ENCODE results near the gene MUC6. TPM values are rescaled to one million over a fixed set of nuclear protein-coding genes. Genes with fewer than 3 reads are reported as not detected.
A peak's percentile ranks its signal among the peaks of the same experiment; 100 is the strongest.

Gene MUC6
- total RNA-seq, 5 donors from 2014 or later (not counting 1 experiment from before 2014, with no cell fraction given): 0.09 to 0.30 (median 0.23) TPM; not detected in 2

DNA sequence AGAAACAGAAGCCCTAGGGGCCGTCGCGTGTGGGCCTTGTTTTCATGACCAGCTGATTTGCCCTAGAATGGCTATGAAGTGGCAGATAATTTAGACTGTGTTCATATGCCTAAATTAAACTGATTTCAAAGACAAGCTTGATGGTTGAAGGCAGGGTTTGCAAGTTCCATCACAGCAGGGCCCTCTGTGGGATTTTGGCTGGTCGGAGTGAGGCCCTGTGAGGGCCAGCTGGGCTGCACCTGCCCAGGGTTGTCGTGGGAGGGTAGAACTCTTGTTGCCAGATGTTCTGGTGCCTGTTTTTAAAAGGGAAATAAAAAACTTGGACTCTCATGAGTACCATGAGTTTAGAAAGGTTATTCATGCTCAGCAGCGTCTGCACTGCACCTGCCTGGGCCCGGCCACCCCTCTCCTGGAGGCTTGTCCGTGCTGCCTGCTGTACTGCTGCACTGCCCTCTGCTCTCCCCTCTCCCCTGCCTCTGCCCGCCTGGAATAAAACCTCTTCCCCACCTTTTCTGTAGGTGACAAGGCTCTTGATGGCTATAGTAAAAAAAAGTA is 66.8 kb downstream of the MUC6 start:
- Histone ChIP-seq H3K4me3 (ENCODE audit: control insufficient read depth in 1 of 2, extremely low read depth in 1 of 2, low read length in 1 of 2) (peak overlapping the region in 1 of 2 donors; percentile 29), H3K27ac (ENCODE audit: low read length) (peak overlapping the region; percentile 20), H3K4me1 (ENCODE audit: control insufficient read depth in 1 of 2, extremely low read depth in 1 of 2, insufficient read depth in 2 of 2, low read length in 2 of 2) (peaks cover 11 to 12% of the 10 kb centered on the region in 2 experiments), H3K27me3 (replicated peaks in 1 of 2; ENCODE audit: control insufficient read depth in 2 of 2, extremely low read depth in 1 of 2, insufficient read depth in 2 of 2, low read length in 1 of 2) (no peaks in the 10 kb centered on the region), H3K36me3 (ENCODE audit: control insufficient read depth in 2 of 2, extremely low read depth in 1 of 2, insufficient read depth in 1 of 2, low read length in 1 of 2) (peaks cover 19 to 35% of the 10 kb centered on the region in 2 donors), H3K9me3 (no peaks in the 10 kb centered on the region)
- 93% methylated on average over 5 of the region's 9 CpGs for WGBS (ENCODE audit: insufficient coverage)
- no peak for ATAC-seq (replicated peaks in 1 of 4)
- Mint-ChIP-seq H3K4me3 (peak overlapping the region in 2 of 3 donors; percentile 28 to 75), H3K9me3 (no peaks in the 10 kb centered on the region), H3K27ac (peak overlapping the region; percentile 29 to 56), H3K27me3 (no peaks in the 10 kb centered on the region), H3K4me1 (peaks cover 30 to 48% (median 37%) of the 10 kb centered on the region in 3 donors), H3K36me3 (peaks cover 13% of the 10 kb centered on the region)
- CTCF ChIA-PET: no interaction called here
- DNase-seq: no peak
- POLR2A ChIA-PET: no interaction called here

DNA sequence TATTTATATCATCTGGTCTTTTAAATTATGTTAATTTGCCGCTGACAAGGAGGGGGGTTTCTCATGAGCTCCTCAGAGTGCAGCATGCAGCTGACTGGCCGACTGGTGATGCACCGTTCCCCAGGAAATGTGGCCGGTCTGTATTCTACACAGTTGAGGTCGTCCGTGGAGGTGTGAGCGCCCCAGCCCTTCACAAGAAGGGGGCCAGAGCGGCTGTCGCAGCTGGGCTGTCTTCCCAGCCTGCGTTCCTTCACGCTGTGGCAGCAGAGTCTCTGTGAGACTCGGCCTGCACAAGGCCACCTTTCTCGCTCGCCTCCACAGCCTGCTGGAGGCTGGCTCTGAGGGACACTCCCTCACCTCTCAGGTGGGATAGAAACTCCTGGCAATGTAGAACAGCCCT is 67.7 kb downstream of the MUC6 start:
- peaks cover 28 to 48% (median 37%) of the 10 kb centered on the region in 3 donors for H3K4me1 Mint-ChIP-seq
- ATAC-seq (replicated peaks in 1 of 4) (no peak), DNase-seq (peak in 1 of 35 experiments; percentile 2)
- Histone ChIP-seq H3K27me3 (replicated peaks in 1 of 2; ENCODE audit: control insufficient read depth in 2 of 2, extremely low read depth in 1 of 2, insufficient read depth in 2 of 2, low read length in 1 of 2) (no peaks in the 10 kb centered on the region), H3K9me3 (no peaks in the 10 kb centered on the region), H3K4me1 (ENCODE audit: control insufficient read depth in 1 of 2, extremely low read depth in 1 of 2, insufficient read depth in 2 of 2, low read length in 2 of 2) (peaks cover 11 to 12% of the 10 kb centered on the region in 2 experiments), H3K36me3 (ENCODE audit: control insufficient read depth in 2 of 2, extremely low read depth in 1 of 2, insufficient read depth in 1 of 2, low read length in 1 of 2) (peaks cover 13 to 41% of the 10 kb centered on the region in 2 donors), H3K27ac (ENCODE audit: low read length) (no peak overlapping the region), H3K4me3 (ENCODE audit: control insufficient read depth in 1 of 2, extremely low read depth in 1 of 2, low read length in 1 of 2) (no peak overlapping the region)
- H3K4me3 Mint-ChIP-seq: no peak overlapping the region
- 96% methylated on average over 11 of the region's 14 CpGs for WGBS (ENCODE audit: insufficient coverage)
- no peak overlapping the region for H3K27ac Mint-ChIP-seq
- no peaks in the 10 kb centered on the region for H3K27me3 Mint-ChIP-seq
- no peaks in the 10 kb centered on the region for H3K9me3 Mint-ChIP-seq
- ChIA-PET POLR2A (no interaction called here), CTCF (no interaction called here)
- peaks cover 20% of the 10 kb centered on the region for H3K36me3 Mint-ChIP-seq

DNA sequence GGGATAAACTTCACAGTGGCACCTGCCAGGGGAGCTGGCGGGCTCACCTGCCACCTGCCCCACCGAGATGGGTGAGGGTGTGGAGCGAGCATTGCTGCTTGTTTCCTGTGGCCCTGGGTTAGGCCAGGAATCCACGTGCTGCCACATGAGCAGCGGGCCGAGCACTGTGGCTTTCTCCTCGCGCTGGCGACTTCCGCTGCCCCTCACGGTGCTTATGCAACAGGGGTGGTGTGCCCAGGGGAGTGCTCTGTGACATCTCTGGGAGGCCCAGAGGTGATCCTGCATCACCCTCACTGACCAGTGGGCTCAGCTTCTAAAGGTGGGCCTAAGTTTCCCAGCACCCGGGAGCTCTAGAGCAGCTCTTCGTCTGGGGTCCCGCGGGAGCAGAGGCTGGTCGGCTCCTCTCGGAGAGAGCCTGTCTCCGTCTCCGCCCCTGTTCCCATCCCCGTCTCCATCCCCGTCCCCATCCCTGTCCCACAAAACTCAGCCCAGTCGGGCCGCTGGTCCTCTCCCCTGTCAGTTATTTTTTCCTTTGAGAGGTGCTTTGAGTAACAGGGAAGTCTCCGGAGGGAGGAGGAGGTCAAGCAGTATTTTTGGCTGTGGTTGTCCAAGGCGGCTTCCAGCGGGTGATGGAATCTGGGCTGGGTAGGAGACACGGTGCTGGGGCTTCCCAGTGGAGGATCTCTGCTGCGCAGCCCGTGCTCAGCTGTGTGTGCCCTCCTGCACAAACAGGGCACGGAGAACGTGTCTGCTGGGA is 68.3 kb downstream of the MUC6 start:
- Histone ChIP-seq H3K4me3 (ENCODE audit: control insufficient read depth in 1 of 2, extremely low read depth in 1 of 2, low read length in 1 of 2) (no peak overlapping the region), H3K9me3 (no peaks in the 10 kb centered on the region), H3K27ac (ENCODE audit: low read length) (no peak overlapping the region), H3K4me1 (ENCODE audit: control insufficient read depth in 1 of 2, extremely low read depth in 1 of 2, insufficient read depth in 2 of 2, low read length in 2 of 2) (peaks cover 11 to 12% of the 10 kb centered on the region in 2 experiments), H3K27me3 (replicated peaks in 1 of 2; ENCODE audit: control insufficient read depth in 2 of 2, extremely low read depth in 1 of 2, insufficient read depth in 2 of 2, low read length in 1 of 2) (no peaks in the 10 kb centered on the region), H3K36me3 (ENCODE audit: control insufficient read depth in 2 of 2, extremely low read depth in 1 of 2, insufficient read depth in 1 of 2, low read length in 1 of 2) (peaks cover 13 to 40% of the 10 kb centered on the region in 2 donors)
- no peak overlapping the region for H3K4me3 Mint-ChIP-seq
- DNase-seq: no peak
- ChIA-PET CTCF (no interaction called here), POLR2A (no interaction called here)
- H3K27me3 Mint-ChIP-seq: no peaks in the 10 kb centered on the region
- no peak for ATAC-seq (replicated peaks in 1 of 4)
- peaks cover 28 to 48% (median 37%) of the 10 kb centered on the region in 3 donors for H3K4me1 Mint-ChIP-seq
- H3K27ac Mint-ChIP-seq: no peak overlapping the region
- WGBS (ENCODE audit: insufficient coverage): 91% methylated on average over 18 of the region's 31 CpGs
- peaks cover 21% of the 10 kb centered on the region for H3K36me3 Mint-ChIP-seq
- no peaks in the 10 kb centered on the region for H3K9me3 Mint-ChIP-seq

DNA sequence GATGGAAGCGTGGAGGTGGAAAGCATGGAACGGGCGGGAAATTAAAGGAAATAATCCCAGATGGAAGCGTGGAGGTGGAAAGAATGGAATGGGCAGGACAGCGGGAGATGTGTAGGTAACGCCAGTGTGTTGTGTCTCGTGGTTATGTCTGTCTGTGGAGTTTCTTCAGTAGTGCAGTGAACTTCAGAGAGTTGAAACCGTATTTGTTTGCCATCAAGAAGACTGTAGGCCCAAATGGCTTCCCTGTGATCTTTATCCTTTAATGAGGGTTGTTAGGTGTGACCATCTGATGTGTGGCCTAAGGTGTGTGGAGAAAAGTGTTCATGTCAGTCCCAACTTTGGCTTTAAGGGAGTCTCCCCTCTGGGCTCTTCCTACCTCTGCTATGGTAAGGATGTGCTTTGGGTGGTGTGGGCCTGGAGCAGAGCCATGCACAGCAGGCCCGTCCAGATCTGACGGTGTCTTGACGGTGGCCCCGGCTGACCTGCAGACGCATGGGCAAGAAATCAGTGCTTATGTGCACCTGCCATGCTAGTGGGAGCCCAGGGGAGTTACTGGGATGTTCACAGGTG is 71.2 kb downstream of the MUC6 start:
- H3K27me3 Mint-ChIP-seq: no peaks in the 10 kb centered on the region
- Histone ChIP-seq H3K9me3 (no peaks in the 10 kb centered on the region), H3K4me1 (ENCODE audit: control insufficient read depth in 1 of 2, extremely low read depth in 1 of 2, insufficient read depth in 2 of 2, low read length in 2 of 2) (peaks cover 7 to 9% of the 10 kb centered on the region in 2 experiments), H3K36me3 (ENCODE audit: control insufficient read depth in 2 of 2, extremely low read depth in 1 of 2, insufficient read depth in 1 of 2, low read length in 1 of 2) (peaks cover 0 to 30% of the 10 kb centered on the region in 2 donors), H3K27me3 (replicated peaks in 1 of 2; ENCODE audit: control insufficient read depth in 2 of 2, extremely low read depth in 1 of 2, insufficient read depth in 2 of 2, low read length in 1 of 2) (no peaks in the 10 kb centered on the region), H3K27ac (ENCODE audit: low read length) (no peak overlapping the region), H3K4me3 (ENCODE audit: control insufficient read depth in 1 of 2, extremely low read depth in 1 of 2, low read length in 1 of 2) (no peak overlapping the region)
- ChIA-PET CTCF (no interaction called here), POLR2A (no interaction called here)
- DNase-seq (no peak), ATAC-seq (replicated peaks in 1 of 4) (peak in 1 of 4 experiments; percentile 46)
- H3K4me3 Mint-ChIP-seq: no peak overlapping the region
- H3K9me3 Mint-ChIP-seq: no peaks in the 10 kb centered on the region
- H3K36me3 Mint-ChIP-seq: peaks cover 26% of the 10 kb centered on the region
- H3K27ac Mint-ChIP-seq: no peak overlapping the region
- H3K4me1 Mint-ChIP-seq: peaks cover 17 to 38% (median 32%) of the 10 kb centered on the region in 3 donors
- 85% methylated on average over 9 of the region's 13 CpGs for WGBS (ENCODE audit: insufficient coverage)

DNA sequence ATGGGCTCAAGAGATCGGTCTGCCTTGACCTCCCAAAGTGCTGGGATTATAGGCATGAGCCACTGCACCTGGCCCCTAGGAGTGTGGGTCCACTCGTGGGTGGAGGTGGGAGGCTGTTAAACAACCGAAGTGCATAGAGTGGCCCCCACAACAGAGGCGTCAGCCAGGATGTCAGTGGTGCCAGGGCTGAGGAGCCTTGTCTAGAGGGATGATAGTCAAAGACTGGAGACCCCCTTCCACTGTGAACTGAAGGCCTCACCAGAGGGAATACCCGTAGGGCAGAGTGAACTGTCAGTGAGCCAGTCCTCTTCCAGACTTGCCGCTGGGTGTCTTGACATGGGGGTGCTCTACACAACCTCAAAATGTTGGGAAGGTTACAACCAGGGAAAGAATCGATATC is 72.7 kb downstream of the MUC6 start:
- Histone ChIP-seq H3K4me1 (ENCODE audit: control insufficient read depth in 1 of 2, extremely low read depth in 1 of 2, insufficient read depth in 2 of 2, low read length in 2 of 2) (peaks cover 0 to 3% of the 10 kb centered on the region in 2 experiments), H3K27me3 (replicated peaks in 1 of 2; ENCODE audit: control insufficient read depth in 2 of 2, extremely low read depth in 1 of 2, insufficient read depth in 2 of 2, low read length in 1 of 2) (no peaks in the 10 kb centered on the region), H3K9me3 (no peaks in the 10 kb centered on the region), H3K36me3 (ENCODE audit: control insufficient read depth in 2 of 2, extremely low read depth in 1 of 2, insufficient read depth in 1 of 2, low read length in 1 of 2) (peaks cover 0 to 40% of the 10 kb centered on the region in 2 donors), H3K4me3 (ENCODE audit: control insufficient read depth in 1 of 2, extremely low read depth in 1 of 2, low read length in 1 of 2) (no peak overlapping the region), H3K27ac (ENCODE audit: low read length) (no peak overlapping the region)
- H3K27me3 Mint-ChIP-seq: no peaks in the 10 kb centered on the region
- H3K27ac Mint-ChIP-seq: no peak overlapping the region
- no peaks in the 10 kb centered on the region for H3K9me3 Mint-ChIP-seq
- POLR2A ChIA-PET: no interaction called here
- ATAC-seq (replicated peaks in 1 of 4) (no peak), DNase-seq (no peak)
- H3K36me3 Mint-ChIP-seq: peaks cover 22% of the 10 kb centered on the region
- 100% methylated on average over 3 of the region's 7 CpGs for WGBS (ENCODE audit: insufficient coverage)
- CTCF ChIA-PET: no interaction called here
- H3K4me3 Mint-ChIP-seq: no peak overlapping the region
- peaks cover 8 to 26% (median 22%) of the 10 kb centered on the region in 3 donors for H3K4me1 Mint-ChIP-seq
